Duodenal mucosa (tissue), 2 donors: Measurements from ENCODE around the gene CELF5.

ENCODE experiments used
- H3K27ac ChIP-seq: one replicate; pipeline ENCODE4 v1.7.0; 2013; ENCODE audit warnings: low read depth, low read length
- H3K27me3 ChIP-seq, 2 donors: one replicate each; pipeline ENCODE4 v1.7.0; 2013; ENCODE audit warnings: low read length in 2 of 2, control low read depth in 1 of 2; ENCODE audit not compliant: insufficient read depth in 2 of 2, control insufficient read depth in 1 of 2
- H3K36me3 ChIP-seq, 2 donors: one replicate each; pipeline ENCODE4 v1.7.0; 2013; ENCODE audit warnings: low read length in 2 of 2, control low read depth in 1 of 2; ENCODE audit not compliant: insufficient read depth in 2 of 2, control insufficient read depth in 1 of 2
- H3K4me1 ChIP-seq, 2 donors: one replicate each; pipeline ENCODE4 v1.7.0; 2013; ENCODE audit warnings: low read length in 2 of 2, control low read depth in 1 of 2; ENCODE audit not compliant: insufficient read depth in 2 of 2, control insufficient read depth in 1 of 2
- H3K4me3 ChIP-seq, 2 donors: one replicate each; pipeline ENCODE4 v1.7.0; 2013; ENCODE audit warnings: low read length in 2 of 2, low read depth in 1 of 2
- H3K9ac ChIP-seq, 2 donors: one replicate each; pipeline ENCODE4 v1.7.0; 2013; ENCODE audit warnings: low read length in 2 of 2, low read depth in 1 of 2
- H3K9me3 ChIP-seq, 2 donors: one replicate each; pipeline ENCODE4 v1.7.0; 2013; ENCODE audit warnings: low read length in 2 of 2, control low read depth in 1 of 2; ENCODE audit not compliant: control insufficient read depth in 1 of 2

Gene CELF5

GRCh38 chr19:3304871-3305423 is 80.5 kb downstream of the CELF5 start:
- Histone ChIP-seq H3K36me3 (no peaks in the 10 kb centered on the region), H3K9me3 (peaks cover 7 to 8% of the 10 kb centered on the region in 2 donors), H3K4me1 (no peaks in the 10 kb centered on the region), H3K9ac (no peak overlapping the region), H3K4me3 (no peak overlapping the region), H3K27ac (no peak overlapping the region), H3K27me3 (peaks cover 0 to 2% of the 10 kb centered on the region in 2 donors)

- Histone ChIP-seq H3K27ac (no peak overlapping the region), H3K4me1 (no peaks in the 10 kb centered on the region), H3K9me3 (no peaks in the 10 kb centered on the region), H3K4me3 (no peak overlapping the region), H3K27me3 (peaks cover 0 to 8% of the 10 kb centered on the region in 2 donors), H3K36me3 (no peaks in the 10 kb centered on the region), H3K9ac (no peak overlapping the region)
Observed at GRCh38 chr19:3309724-3310123, 85.3 kb downstream of the CELF5 start.

GRCh38 chr19:3310280-3310679 is 85.8 kb downstream of the CELF5 start:
- H3K4me3 ChIP-seq: no peak overlapping the region
- no peaks in the 10 kb centered on the region for H3K4me1 ChIP-seq
- H3K9me3 ChIP-seq: no peaks in the 10 kb centered on the region
- H3K27ac ChIP-seq: no peak overlapping the region
- no peak overlapping the region for H3K9ac ChIP-seq
- H3K36me3 ChIP-seq: no peaks in the 10 kb centered on the region
- H3K27me3 ChIP-seq: peaks cover 0 to 8% of the 10 kb centered on the region in 2 donors

- Histone ChIP-seq H3K4me1 (no peaks in the 10 kb centered on the region), H3K36me3 (no peaks in the 10 kb centered on the region), H3K27me3 (peaks cover 0 to 8% of the 10 kb centered on the region in 2 donors), H3K9me3 (no peaks in the 10 kb centered on the region), H3K27ac (no peak overlapping the region), H3K4me3 (no peak overlapping the region), H3K9ac (no peak overlapping the region)
Observed at GRCh38 chr19:3310711-3311110, 86.2 kb downstream of the CELF5 start.

- H3K9me3 ChIP-seq: no peaks in the 10 kb centered on the region
Observed at GRCh38 chr19:3313199-3313575, 88.7 kb downstream of the CELF5 start.

GRCh38 chr19:3314962-3315675 is 90.7 kb downstream of the CELF5 start:
- Histone ChIP-seq H3K27me3 (peaks cover 0 to 8% of the 10 kb centered on the region in 2 donors), H3K4me3 (no peak overlapping the region), H3K9ac (no peak overlapping the region)

More at GRCh38 chr19:3313199-3313575, 88.7 kb downstream of the CELF5 start:
- H3K27me3 ChIP-seq: peaks cover 0 to 8% of the 10 kb centered on the region in 2 donors
- H3K4me3 ChIP-seq: no peak overlapping the region
- H3K27ac ChIP-seq: no peak overlapping the region
- H3K9ac ChIP-seq: no peak overlapping the region
- no peaks in the 10 kb centered on the region for H3K4me1 ChIP-seq
- H3K36me3 ChIP-seq: no peaks in the 10 kb centered on the region

GRCh38 chr19:3315676-3315973 is 91.2 kb downstream of the CELF5 start:
- H3K9ac ChIP-seq: no peak overlapping the region
- peaks cover 0 to 8% of the 10 kb centered on the region in 2 donors for H3K27me3 ChIP-seq
- H3K9me3 ChIP-seq: no peaks in the 10 kb centered on the region
- no peaks in the 10 kb centered on the region for H3K4me1 ChIP-seq
- no peaks in the 10 kb centered on the region for H3K36me3 ChIP-seq
- H3K4me3 ChIP-seq: no peak overlapping the region
- no peak overlapping the region for H3K27ac ChIP-seq

More at GRCh38 chr19:3314962-3315675, 90.7 kb downstream of the CELF5 start:
- H3K9me3 ChIP-seq: no peaks in the 10 kb centered on the region
- H3K27ac ChIP-seq: no peak overlapping the region
- H3K4me1 ChIP-seq: no peaks in the 10 kb centered on the region
- H3K36me3 ChIP-seq: no peaks in the 10 kb centered on the region

- Histone ChIP-seq H3K9me3 (no peaks in the 10 kb centered on the region), H3K9ac (no peak overlapping the region), H3K4me1 (no peaks in the 10 kb centered on the region), H3K36me3 (no peaks in the 10 kb centered on the region), H3K27ac (no peak overlapping the region), H3K27me3 (peaks cover 0 to 13% of the 10 kb centered on the region in 2 donors), H3K4me3 (no peak overlapping the region)
Observed at GRCh38 chr19:3316132-3316648, 91.7 kb downstream of the CELF5 start.

GRCh38 chr19:3316659-3317207 is 92.3 kb downstream of the CELF5 start:
- peaks cover 0 to 14% of the 10 kb centered on the region in 2 donors for H3K27me3 ChIP-seq

GRCh38 chr19:3319643-3320353 is 95.3 kb downstream of the CELF5 start:
- Histone ChIP-seq H3K9me3 (no peaks in the 10 kb centered on the region), H3K27ac (no peak overlapping the region), H3K27me3 (peaks cover 0 to 6% of the 10 kb centered on the region in 2 donors), H3K9ac (no peak overlapping the region), H3K4me1 (no peaks in the 10 kb centered on the region), H3K36me3 (no peaks in the 10 kb centered on the region), H3K4me3 (no peak overlapping the region)

More at GRCh38 chr19:3316659-3317207, 92.3 kb downstream of the CELF5 start:
- Histone ChIP-seq H3K27ac (no peak overlapping the region), H3K9ac (no peak overlapping the region), H3K9me3 (no peaks in the 10 kb centered on the region), H3K36me3 (no peaks in the 10 kb centered on the region), H3K4me1 (no peaks in the 10 kb centered on the region), H3K4me3 (no peak overlapping the region)
